GM12875 (cell line): ENCODE measurements around the gene CDS2.

Experiments used
- H3K4me3 ChIP-seq: one replicate; pipeline ENCODE4 v1.5.1; 2011; ENCODE audit warnings: low read depth, low read length, control low read depth
- TF ChIP-seq, protein P1 (sequence below): IDR thresholded peaks from 2 replicates; pipeline ENCODE4 v1.5.1; 2011; ENCODE audit warnings: low read depth, mild to moderate bottlenecking, control low read depth, inconsistent platforms, low read length, moderate library complexity, borderline replicate concordance; ENCODE audit not compliant: insufficient read depth

Gene CDS2

DNA sequence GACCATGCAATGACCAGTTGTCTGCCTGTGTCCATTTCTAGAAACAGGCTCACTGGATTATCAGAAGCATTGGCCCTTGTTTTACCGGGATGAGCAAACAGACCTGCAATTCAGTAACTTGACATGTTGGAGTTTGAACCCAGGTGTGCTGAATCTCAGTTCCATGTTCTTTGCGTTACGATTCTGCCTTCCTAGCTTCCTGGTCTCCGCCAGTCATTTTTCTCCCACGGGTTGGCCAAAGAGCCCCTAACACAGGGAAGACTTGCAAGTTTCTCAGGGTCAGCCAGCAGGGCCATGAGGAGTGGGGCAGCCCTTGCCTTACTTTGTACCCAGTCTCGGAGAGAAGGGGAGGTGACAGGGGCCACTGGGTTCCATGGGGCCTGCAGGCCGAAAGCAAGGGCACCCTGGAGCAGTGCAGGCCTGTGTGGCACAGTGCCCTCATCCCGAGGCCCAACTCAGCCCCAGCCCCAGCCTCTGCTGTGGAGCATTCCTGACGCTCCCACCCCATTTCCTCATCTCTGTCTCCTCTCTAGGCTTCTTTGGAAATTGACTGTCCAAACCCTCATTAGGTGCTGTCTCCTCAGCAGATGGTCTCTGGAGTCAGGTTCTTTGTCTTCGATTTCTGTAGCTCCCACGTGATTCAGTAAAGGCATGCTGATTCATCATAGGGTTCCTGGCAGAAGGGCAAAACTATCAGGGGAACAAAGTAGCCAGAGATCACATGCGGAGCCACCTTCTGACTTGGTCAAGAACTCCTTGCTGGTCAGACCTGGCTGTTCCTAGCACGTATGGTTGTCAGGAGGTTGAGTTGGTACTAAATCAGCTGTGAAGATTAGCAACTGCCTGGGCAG is 23.6 kb downstream of the CDS2 start:
- TF ChIP-seq, protein P1, sequence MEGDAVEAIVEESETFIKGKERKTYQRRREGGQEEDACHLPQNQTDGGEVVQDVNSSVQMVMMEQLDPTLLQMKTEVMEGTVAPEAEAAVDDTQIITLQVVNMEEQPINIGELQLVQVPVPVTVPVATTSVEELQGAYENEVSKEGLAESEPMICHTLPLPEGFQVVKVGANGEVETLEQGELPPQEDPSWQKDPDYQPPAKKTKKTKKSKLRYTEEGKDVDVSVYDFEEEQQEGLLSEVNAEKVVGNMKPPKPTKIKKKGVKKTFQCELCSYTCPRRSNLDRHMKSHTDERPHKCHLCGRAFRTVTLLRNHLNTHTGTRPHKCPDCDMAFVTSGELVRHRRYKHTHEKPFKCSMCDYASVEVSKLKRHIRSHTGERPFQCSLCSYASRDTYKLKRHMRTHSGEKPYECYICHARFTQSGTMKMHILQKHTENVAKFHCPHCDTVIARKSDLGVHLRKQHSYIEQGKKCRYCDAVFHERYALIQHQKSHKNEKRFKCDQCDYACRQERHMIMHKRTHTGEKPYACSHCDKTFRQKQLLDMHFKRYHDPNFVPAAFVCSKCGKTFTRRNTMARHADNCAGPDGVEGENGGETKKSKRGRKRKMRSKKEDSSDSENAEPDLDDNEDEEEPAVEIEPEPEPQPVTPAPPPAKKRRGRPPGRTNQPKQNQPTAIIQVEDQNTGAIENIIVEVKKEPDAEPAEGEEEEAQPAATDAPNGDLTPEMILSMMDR, result no peak
- H3K4me3 ChIP-seq, result no peak overlapping the region

DNA sequence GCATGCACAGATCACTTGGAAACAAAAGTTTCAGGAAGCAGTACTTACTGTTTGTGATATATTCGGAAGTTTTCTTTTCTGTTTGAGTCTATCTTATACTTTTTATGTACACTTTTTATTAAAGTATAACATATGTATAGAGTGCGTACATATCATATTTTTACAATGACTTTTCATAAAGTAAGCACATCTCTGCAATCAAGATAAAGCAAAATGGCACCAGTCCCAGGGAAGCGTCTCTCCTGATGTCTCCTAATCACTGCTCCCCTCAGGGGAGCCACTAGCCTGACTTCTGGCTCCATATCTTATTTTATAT is 26.3 kb downstream of the CDS2 start:
- H3K4me3 ChIP-seq, result no peak overlapping the region
- TF ChIP-seq, protein P1, result no peak

DNA sequence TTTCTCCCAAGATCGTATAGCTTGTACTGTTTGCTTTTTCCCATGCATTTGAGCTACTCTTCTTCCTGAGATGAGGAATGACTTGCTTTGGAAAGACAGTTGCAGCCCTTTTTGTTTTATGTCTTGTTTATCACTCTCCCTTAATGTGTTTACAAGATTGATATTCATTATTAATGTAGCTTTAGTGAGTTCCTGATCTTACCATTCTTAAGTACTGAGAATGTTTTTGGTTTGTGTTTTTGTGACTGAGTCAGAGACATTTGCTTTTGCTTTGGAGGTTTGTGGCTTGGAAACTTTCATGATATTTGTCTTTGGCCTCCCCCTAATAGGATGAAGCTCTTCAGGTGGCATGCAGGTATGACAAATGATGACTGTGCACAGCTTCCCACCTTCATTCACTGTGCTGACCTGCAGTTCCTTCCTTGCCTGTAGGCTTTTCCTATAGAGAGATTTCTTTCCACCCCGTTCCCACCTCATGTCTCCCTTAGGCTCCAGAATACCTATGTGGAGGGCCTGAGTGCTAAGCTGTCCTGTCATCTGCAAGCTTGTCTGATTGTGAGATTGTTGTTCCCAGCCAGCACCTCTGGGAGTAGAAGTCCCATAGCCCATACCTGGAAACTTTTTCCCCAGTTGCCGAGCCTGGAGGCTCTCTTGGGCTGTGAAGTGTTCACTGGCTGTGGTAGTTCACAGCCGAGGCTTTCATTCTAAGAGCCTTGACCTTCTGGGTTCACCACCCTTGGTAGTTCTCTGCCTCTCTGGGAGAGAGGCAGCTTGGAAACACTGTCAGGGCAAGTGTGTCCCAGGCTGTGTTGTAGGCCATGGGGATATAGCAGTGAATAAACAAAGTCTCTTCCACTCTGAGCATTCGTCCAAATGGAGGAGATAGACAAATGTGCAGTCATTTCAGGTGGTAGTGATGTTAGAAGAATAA is 27.1 kb downstream of the CDS2 start:
- no peak overlapping the region for H3K4me3 ChIP-seq
- TF ChIP-seq, protein P1, result no peak

DNA sequence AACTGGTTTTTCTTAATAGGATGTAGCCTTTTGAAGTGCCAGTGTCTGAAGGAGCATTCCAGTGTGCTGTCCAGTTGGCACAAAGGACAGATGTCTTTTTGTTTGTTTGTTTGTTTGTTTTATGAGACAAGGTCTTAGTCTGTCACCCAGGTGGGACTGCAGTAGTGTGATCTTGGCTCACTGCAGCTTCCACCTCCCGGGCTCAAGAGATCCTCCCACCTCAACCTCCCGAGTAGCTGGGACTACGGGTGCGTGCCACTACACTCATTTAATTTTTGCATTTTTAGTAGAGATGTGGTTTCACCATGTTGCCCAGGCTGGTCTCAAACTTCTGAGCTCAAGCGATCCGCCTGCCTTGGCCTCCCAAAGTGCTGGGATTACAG is 27.7 kb downstream of the CDS2 start:
- H3K4me3 ChIP-seq, result no peak overlapping the region
- TF ChIP-seq, protein P1, result no peak

DNA sequence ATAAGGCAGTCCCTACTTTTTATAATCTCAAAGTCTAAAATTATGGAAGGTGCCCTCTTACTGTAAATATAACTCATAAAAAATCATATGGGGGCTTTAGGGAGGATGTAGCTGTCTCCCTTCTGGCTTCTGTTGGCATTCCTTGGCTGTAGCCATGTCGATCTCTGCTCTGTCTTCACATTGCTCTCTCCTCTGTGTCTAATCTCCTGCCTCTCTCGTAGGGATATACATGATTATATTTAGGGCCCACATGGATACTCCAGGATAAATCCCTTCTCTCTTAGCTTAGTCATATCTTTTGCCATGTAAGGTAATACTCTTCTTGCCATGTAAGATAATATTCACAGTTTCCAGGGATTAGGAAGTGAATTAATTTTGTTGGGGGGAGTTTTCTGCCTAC is 28.6 kb downstream of the CDS2 start:
- TF ChIP-seq, protein P1, result no peak
- no peak overlapping the region for H3K4me3 ChIP-seq

DNA sequence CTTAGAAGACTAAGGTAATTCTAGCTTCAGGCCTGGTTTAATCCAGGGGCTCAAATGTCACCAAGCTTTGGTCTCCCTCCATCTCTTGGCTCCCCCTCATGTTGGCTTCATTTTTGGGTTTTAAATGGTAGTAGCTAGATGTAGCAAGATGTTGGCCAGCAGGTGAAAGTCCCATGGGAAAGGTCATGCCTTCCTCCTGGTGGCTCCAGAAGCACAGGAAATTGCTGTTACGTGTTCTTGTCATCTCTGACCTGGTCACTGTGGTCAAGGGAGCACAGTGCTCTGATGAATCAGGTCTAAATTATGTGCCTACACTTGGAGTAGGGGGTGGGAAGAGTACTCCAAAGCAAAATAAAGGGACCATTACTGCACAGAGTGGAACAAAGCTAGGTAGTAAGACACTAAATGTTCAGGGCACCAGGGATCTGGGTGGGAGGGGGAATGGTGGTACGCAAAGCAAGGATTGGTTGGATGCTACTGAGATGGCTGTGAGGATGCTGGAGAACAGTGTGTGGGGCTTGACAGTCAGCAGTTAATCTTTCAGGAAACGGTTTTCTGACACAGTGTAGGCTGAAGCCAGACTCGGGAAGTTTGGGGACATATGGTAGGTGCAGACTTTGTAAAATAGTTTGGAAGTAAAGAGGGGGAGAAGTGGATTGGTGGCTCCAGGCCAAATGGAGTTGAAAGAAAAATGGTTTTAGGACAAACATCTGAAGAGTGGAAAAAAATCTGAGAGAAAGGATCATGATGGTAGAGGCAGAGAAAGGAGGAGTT is 30.1 kb downstream of the CDS2 start:
- no peak overlapping the region for H3K4me3 ChIP-seq
- TF ChIP-seq, protein P1, result no peak
